Epithelial cell of proximal tubule (primary cell): ENCODE data around the gene PLB1. TPM values are rescaled to one million over a fixed set of nuclear protein-coding genes. Genes with fewer than 3 reads are reported as not detected.

Experiments used
- DNase-seq: peaks from one replicate; pipeline ENCODE4 v3.0.0-alpha.2; 2011; ENCODE audit warnings: low read depth
- H3K4me3 ChIP-seq: 2 replicates; pipeline ENCODE4 v1.5.1; 2011; ENCODE audit warnings: low read depth, mild to moderate bottlenecking, low read length
- CTCF ChIP-seq: conservative IDR thresholded peaks from 2 replicates; pipeline ENCODE4 v1.5.1; 2012; ENCODE audit warnings: low read depth, mild to moderate bottlenecking, low read length
- total RNA-seq: library from RNA; depleted of rRNA; stranded (reverse); fragments of >200 nt; gene quantifications from 2 replicates; pipeline ENCODE4 v1.2.3, GENCODE V29; 2015

PLB1 gene
- total RNA-seq, 1 donor from 2014 or later, result 2.1 TPM

GRCh38 chr2:28659127-28659526 lies 163.3 kb downstream of the PLB1 start:
- TF ChIP-seq CTCF, result no peak
- no peak for DNase-seq
- H3K4me3 ChIP-seq, result no peak overlapping the region

- H3K4me3 ChIP-seq, result no peak overlapping the region
- TF ChIP-seq CTCF, result peak; percentile 5
- DNase-seq, result peak; percentile 85
Observed at GRCh38 chr2:28661589-28662001, 165.7 kb downstream of the PLB1 start.

GRCh38 chr2:28662044-28662443 lies 166.2 kb downstream of the PLB1 start:
- no peak for DNase-seq
- no peak overlapping the region for H3K4me3 ChIP-seq
- no peak for TF ChIP-seq CTCF

- TF ChIP-seq CTCF, result no peak
Observed at GRCh38 chr2:28662468-28663181, 166.8 kb downstream of the PLB1 start.

GRCh38 chr2:28663359-28663758 lies 167.5 kb downstream of the PLB1 start:
- TF ChIP-seq CTCF, result peak; percentile 63
- DNase-seq, result no peak
- no peak overlapping the region for H3K4me3 ChIP-seq

More at GRCh38 chr2:28662468-28663181, 166.8 kb downstream of the PLB1 start:
- peak; percentile 96 for DNase-seq
- H3K4me3 ChIP-seq, result no peak overlapping the region

- no peak for DNase-seq
Observed at GRCh38 chr2:28664120-28664842, 168.4 kb downstream of the PLB1 start.

More at GRCh38 chr2:28664120-28664842, 168.4 kb downstream of the PLB1 start:
- no peak for TF ChIP-seq CTCF
- H3K4me3 ChIP-seq, result no peak overlapping the region
